T-helper 22 cell (primary cell): ENCODE measurements around the gene SIPA1.

Source experiments
- DNase-seq: peaks from one replicate; pipeline ENCODE4 v3.0.0-alpha.2; 2020; ENCODE audit warnings: low read depth

The SIPA1 gene

DNA sequence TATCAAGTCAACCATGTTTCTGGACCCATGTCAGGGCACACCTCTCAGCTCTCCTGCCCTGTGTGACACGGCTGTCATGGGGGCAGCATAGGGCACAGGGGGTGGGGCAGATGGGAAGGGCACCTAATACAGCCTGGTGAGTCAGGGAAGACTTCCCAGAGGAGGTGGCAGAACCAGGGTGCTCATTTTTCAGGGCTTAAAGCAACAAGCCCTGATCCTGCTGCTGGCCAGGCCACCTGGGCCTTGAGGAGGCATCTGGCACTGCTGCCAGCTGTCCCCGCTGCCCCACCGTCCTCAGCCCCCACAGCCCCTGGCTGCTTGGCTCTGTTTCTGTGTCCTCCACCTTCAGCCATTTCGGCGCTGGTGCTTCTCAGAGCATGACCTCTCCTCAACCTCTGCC, 28.2 kb upstream of the SIPA1 start:
- no peak for DNase-seq

DNA sequence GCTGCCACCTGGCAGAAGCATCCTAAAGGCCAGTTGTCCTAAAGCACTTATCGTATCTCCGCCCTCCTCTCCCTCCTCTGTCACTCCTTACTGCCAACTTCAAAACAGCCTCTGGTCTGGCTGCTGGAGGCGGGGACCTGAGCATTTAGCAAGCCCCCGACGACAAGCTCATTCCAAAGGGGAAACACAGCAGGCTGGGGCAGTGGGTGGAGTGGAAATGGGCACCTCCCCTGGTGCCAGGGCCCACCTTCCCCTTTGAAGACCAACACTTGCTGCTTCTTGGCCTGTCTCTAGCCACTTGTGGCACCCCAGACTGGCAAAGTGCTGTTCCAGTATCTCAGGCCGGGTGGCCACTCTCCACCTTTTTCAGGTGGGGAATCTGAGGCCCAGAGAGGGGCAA, 27.5 kb upstream of the SIPA1 start:
- DNase-seq: no peak

DNA sequence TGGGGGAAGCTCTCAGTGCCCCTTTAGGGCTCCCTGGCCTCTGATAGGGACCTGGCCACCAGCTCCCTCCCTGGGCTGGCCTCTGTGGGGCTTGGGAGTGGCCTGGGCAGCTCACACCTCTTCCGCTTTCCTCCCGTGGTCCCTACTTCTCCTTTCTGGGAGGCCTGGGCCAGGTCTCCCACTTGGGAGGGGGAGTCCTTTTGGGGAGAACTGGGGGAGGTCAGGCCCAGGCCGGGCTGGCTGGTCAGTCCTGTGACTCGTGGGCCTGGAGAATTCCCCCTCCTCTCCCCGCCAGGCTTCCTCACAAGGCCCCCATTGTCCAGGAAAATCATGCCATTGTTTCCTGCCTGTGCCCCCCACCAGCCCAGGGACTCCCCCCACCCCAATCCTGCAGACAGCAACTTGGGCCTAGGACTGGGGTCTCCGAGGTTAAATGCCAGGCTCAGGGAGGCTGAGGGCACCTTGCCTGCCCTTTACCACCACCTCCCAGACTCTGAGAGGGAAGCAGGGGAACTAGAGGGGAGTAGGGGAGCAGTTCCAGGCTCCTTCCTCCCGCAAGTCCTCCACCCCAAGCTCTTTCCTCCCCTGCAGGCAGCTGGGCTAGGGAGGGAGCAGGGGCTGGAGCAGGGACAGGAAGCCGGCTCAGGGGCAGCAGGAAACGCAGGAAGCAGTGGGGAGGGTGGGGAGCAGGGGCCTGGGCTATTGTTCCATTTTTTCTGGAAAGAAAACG, 26.7 kb upstream of the SIPA1 start:
- DNase-seq: no peak

DNA sequence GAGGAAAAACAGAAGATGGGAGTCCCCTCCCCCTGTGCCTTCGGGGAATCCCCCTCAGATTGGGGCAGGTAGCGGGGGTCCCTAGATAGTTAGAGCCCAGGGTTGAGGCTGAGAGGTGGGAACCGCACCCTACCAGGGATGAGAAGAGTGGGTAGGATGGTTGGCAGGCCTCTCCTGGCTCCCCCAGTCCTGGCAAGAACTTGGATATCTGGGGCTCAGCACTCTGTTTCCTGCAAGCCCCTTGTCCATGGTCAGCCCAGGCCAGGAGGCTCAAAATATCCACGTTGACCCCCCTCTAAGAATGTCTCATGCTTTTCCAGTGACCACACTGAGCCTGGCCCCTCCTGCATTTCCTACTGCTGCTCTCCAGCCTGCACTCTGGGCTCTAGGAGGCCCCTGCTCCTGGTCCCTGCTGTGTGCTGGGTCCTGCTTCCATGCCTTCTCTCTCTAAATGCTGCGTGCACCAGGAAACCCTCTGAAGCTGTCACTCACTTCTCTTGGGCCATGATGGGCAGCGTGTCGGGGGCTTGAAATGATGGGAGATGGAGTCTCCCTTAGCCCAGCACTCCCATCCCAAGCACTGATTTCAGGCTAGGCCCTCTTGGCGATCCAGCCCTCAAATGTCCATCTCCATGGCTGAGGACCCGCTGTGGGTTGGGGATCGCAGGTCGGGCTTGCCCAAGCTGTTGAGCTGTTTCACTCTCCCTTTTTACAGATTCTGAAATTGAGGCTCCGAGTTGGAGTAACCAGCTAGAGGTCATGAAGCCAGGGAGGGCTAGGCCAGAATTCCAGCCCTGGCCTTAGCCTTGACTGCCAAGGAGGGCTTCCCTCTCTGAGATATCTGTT, 25.9 kb upstream of the SIPA1 start:
- DNase-seq: no peak

DNA sequence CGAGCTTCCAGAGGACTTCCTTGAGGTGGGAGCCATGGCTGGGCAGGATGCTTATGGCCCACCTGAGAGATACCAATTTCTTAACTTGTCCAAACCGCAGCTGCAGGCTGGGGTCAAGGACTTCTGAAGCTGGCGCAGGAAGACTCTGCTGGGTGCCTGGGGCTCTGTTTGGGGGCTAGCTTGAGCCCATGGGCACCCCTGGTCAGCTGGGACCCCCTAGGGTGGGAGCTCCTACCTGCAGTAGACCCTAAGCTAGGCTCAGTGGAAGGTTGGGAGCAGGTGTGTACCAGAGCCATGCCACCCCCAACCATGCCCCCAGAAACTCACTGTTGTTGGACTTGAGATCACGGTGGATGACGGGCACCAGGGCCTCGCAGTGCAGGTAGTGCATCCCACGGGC, 25.2 kb upstream of the SIPA1 start:
- DNase-seq: no peak

DNA sequence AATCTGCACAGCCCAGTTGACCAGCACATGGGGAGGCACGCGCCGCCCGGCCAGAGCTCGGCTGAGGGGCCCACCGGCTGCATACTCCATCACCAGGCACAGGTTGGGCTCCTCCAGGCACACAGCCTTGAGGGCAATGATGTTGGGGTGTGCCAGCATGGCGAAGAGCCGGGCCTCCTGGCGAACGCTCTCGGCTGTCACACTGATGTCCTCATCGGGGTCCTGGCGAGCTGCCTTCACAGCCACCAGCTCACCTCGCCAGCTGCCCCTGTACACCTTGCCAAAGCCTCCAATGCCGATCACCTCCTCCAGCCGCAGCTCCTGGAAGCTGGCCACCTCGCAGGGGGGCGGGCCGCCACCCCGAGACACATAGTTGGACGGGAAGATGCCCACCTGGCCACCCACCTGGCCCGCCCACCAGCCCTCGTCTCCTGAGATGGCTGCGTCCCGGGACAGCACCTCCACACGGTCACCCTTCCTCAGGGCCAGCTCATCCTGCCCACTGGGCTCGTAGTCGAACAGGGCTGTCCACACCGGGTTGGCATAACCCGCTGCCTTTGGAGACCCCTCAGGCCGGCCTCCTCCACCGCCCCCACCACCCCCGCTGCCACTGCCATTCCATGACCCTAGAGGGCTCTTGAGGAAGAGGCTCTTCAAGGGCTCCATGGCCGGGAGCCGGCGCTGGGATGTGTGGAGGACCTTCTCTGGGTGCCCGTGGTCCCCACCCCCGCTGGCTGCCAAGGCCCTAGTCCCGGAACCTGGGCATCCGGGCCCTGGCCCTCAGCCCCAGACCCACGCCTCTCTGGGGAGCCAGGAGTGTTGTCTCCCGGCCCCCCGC, 24.6 kb upstream of the SIPA1 start:
- DNase-seq: no peak

DNA sequence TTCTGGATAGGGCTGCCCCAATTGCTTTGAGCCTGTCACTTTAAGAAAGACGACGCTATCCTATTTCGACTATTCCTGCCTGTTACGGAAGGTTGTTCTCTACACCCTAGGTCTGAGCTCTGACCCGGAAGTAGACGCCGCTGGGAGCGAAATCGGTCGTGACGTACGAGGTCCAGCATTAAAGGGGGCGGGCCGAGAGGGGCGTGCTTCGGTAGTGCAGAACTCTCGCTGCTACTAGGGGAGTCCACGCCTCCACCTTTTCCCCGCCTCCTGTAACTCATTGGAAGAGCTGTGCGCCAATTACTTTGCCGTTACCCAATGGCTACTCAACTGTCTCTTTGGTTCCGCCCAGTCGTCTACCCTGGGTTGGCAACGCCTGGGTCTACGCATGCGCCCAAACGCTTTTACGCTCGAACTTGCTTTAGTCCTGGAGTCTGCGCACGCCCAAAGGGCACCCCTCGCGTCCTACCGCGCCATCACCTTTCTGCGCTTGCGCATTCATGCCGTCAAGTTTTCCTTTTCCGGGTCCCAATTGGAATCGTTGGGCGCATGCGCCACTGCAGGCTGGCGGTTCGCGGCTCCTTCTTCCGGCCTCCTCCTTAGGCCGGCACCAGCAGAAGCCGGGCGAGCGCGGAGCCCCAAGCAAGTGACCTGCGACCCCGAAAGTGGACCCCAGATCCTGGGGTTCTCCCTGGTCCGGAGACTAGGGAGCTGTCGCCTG, 22.5 kb upstream of the SIPA1 start, which contains the start of gene PCNX3:
PCNX3 (plus strand) TSS at position 548 of the 721 bp plus-strand sequence. CDS start 536 bp downstream, outside the sequence.
- DNase-seq: peak; percentile 100

DNA sequence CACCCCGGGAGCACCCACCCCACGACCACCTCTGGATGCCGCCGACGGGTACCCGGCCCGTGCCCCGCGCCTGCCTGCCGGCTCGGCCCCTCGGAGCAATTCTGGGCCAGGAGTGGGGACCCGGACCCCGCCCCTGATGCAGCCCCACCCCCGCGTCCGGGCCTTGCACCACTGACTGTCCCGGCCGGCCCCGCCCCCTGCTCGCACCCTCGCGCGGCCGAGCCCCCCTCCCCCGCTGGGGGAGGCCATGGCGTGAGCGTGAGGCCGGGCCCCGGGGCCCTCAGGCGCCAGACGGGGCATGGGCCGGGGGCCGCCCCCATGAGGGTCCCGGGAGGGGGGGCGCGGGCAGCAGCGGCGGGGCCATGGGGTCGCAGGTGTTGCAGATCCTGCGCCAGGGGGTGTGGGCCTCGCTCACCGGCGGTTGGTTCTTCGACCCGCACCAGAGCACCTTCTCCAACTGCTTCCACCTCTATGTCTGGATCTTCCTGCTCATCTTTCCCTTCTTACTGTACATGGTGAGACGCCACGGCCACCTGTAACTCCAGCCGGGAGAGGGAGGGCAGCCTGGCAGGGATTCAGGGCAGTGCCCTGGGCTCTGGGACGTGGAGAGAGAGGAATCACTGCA, 21.8 kb upstream of the SIPA1 start:
- no peak for DNase-seq

DNA sequence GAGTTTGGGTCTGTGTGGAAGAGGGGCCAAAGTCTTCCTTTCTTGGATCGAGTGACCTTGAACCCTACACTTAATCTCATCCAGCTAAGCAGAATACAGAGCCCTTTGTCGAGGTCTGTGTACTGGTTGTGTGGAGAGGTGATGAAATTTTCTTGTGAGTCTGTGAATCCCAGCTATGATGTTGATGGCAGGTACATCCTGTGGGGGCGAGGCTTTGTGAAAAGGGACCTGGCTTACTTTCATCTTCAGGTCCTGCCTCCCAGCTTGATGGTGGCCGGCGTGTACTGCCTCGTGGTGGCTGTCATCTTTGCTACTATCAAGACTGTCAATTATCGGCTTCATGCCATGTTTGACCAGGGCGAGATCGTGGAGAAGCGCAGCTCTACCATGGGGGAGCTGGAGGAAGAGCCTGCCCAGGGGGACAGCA, 21.3 kb upstream of the SIPA1 start:
- DNase-seq: no peak

DNA sequence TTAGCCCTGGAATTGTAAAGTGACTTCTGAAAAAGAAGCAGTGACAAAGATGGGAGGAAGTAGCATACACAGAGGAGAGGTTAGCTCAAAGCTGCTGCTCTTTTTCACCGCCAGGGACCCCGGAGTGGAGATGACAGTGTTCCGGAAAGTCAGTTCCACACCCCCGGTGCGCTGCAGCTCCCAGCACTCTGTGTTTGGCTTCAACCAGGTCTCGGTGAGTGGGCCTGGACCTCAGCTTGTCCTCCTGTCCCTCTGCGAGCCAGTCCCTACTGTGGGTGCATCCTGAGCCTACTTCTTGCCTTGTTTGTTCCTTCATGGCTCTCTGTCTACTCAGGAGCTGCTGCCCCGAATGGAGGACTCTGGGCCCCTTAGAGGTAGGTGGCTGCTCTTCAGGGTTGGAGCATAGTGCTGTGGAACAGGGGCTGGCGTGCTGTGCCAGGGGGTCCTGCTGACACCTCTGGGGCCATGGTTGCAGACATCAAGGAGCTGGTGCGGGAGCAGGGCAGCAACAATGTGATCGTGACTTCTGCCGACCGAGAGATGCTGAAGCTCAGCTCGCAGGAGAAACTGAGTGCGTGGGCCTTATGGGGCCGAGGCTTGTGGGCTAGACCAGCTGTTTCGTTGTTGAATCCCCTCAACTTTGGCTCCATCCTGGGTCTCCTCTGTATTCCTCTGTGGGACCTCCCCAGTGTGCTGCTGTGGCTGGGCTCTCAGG, 20.6 kb upstream of the SIPA1 start:
- DNase-seq: no peak

DNA sequence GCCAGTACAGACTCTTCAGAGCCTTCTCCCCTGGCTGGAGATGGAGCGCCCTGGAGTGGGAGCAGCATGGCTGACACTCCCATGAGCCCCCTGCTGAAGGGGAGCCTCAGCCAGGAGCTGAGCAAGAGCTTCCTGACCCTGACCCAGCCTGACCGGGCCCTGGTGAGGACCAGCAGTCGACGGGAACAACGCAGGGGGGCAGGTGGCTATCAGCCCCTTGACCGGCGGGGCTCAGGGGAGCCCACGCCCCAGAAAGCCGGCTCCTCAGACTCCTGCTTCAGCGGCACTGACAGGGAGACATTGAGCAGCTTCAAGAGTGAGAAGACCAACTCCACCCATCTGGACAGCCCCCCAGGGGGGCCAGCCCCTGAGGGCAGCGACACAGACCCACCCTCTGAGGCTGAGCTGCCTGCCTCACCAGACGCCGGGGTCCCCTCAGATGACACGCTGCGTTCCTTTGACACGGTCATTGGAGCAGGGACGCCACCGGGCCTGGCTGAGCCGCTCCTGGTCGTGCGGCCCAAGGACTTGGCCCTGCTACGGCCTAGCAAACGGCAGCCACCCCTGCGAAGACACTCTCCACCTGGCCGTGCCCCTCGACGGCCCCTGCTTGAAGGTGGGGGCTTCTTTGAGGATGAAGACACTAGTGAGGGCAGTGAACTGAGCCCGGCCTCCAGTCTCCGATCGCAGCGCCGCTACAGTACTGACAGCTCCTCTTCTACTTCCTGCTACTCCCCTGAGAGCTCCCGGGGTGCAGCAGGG, 19.7 kb upstream of the SIPA1 start:
- no peak for DNase-seq

DNA sequence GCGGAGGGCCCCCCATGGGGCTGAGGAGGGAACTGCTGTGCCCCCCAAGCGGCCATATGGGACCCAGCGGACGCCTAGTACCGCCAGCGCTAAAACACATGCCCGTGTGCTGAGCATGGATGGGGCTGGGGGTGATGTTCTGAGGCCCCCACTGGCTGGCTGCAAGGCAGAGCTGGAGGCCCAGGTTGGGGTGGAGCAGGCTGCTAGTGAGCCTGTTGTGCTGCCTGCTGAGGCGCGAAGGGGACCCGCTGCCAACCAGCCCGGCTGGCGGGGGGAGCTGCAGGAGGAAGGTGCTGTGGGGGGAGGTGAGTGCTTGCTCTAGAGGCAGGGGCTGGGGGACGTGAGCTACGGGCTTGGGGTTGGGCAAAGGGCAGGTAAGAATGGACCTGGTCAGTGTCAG, 19.1 kb upstream of the SIPA1 start:
- DNase-seq: no peak

DNA sequence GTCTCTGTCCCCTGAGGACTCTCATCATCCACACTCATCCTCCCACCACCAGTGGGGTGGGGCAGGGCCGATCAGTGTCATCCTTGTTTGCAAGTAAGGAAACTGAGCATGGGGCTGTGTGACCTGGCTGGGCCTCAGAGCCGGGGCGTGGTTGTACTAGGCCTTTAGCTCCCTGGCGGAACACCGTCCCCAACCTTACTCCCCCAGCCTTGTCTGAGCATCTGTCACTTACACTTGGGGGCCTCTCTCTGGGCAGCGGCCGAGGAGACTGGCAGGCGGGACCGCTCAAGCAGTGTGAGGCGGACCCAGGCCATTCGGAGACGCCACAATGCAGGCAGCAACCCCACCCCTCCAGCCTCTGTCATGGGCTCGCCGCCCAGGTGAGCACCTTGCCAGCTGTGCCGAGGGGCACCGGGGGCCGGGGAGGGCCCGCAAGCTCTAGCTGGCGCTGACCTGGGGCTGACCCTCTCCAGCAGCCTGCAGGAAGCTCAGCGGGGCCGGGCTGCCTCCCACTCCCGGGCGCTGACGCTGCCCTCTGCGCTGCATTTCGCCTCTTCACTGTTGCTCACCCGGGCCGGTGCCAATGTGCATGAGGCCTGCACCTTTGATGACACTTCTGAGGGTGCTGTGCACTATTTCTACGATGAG, 18.5 kb upstream of the SIPA1 start:
- DNase-seq: no peak

DNA sequence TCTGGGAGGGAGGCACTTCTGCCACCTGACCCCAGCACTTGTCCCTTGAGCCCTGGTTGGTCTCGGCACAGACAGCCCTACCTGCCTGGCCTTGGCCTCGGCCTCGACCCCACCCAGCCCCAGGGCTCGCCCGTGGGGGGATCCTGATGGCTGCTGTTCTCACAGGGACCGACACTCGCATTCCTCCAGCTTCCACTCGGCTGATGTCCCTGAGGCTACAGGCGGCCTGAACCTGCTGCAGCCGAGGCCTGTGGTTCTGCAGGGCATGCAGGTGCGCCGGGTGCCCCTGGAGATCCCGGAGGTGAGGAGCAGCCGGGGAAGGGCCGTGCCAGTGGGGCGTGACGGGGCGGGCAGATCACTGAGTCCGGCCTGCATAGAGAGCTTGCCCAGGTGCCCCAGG, 17.2 kb upstream of the SIPA1 start:
- no peak for DNase-seq

DNA sequence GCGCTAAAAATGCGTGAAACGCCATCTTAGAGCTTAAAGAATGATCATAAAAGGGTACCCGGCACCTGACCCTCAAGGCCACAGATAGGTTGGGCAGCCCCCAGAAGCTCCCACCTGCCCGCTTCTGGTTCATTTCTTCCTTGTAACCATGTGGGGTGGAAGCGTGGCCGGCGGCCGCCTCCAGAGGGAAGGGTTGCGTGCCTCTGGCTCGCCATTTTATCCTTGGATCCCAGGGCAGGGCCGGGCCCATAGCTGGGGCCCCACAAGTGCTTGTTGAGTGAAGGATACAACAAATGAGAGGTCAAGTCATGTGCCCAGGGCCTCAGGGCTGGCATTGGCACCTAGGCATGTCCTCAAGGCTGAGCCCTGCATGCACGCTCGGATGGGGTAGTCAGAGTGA, 16.4 kb upstream of the SIPA1 start:
- no peak for DNase-seq

DNA sequence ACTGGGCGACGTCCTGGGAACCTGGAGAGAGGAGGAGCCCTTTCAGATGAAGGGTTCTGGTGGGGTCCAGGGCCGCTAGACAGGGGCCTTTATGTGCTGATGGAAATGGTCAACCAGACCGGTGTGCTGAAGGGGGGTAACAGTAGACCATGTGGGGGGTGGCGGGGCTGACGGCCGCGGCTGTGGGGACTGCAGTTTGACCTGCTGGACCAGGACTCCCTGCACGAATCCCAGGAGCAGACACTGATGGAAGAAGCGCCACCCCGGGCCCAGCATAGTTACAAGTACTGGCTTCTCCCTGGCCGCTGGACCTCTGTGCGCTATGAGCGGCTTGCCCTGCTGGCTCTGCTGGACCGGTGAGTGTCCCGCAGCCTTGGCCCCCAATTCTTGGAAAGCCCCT, 15.9 kb upstream of the SIPA1 start:
- no peak for DNase-seq

DNA sequence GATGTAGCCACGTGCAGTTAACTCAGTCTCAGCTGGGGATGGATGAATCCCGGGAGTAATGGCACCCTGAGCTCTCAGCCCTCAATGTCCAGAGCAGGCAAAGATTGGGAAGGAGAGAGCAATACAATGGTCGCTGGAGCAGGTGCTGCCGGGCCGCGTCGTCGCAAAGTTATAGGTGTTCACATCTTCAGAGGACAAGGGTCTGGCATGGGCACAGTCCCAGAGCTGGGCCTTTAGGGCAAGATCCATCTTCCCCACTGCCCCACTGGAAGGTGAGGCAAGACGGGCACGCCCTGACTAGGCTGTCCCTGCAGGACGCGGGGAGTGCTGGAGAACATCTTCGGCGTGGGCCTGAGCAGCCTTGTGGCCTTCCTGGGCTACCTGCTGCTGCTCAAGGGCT, 14.7 kb upstream of the SIPA1 start:
- no peak for DNase-seq

DNA sequence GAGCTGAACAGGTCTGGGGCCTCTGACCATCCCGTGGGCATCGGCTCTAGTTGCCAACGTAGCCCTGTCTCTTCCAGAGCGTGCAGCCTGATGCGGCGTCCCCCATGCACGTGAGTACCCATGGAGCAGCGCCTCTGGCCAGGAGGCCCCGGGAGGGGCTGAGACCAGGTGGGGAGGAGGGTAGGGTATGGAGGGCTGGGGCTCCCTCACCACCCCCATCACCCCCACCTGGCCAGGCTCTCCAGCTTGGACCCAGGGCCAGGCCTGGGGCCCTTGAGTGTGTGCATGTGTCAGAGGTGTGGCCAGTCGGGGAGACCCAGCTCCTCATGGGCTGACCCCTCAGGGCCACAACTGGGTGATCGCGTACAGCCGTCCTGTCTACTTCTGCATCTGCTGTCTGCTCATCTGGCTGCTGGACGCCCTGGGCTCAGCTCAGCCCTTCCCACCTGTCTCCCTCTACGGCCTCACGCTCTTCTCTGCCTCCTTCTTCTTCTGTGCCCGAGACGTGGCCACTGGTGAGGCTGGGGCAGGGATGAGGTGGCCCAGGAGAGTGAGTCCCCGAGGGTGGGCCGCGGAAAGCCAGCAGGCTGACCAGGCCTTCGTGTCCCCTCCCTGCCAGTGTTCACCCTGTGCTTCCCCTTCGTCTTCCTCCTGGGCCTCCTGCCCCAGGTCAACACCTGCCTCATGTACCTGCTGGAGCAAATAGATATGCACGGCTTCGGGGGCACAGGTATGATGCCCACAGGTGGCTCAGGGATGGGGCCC, 13.9 kb upstream of the SIPA1 start:
- DNase-seq: no peak
